HG02571 (cell line): ENCODE measurements around the gene TJP2.
A peak's percentile ranks its signal among the peaks of the same experiment; 100 is the strongest.

ENCODE experiments used
- ATAC-seq: cut with Tn5 transposase; IDR thresholded peaks from one replicate; pipeline ENCODE4 v1.9.1; 2021; ENCODE audit warnings: mild to moderate bottlenecking, moderate library complexity; ENCODE audit not compliant: unreplicated experiment

The TJP2 gene

GRCh38 chr9:69190086-69190862, 16.2 kb downstream of the TJP2 start:
- peak; percentile 69 for ATAC-seq

- no peak for ATAC-seq
Measured at GRCh38 chr9:69190863-69191181, 16.7 kb downstream of the TJP2 start.

- ATAC-seq = no peak
Measured at GRCh38 chr9:69191231-69191630, 17.2 kb downstream of the TJP2 start.

- no peak for ATAC-seq
Measured at GRCh38 chr9:69192214-69192613, 18.1 kb downstream of the TJP2 start.

- ATAC-seq = no peak
Measured at GRCh38 chr9:69193685-69194032, 19.6 kb downstream of the TJP2 start.

GRCh38 chr9:69194702-69195418, 20.8 kb downstream of the TJP2 start:
- ATAC-seq = no peak

GRCh38 chr9:69195668-69196067, 21.6 kb downstream of the TJP2 start:
- no peak for ATAC-seq

GRCh38 chr9:69197687-69198086, 23.6 kb downstream of the TJP2 start:
- no peak for ATAC-seq

GRCh38 chr9:69198521-69199220, 24.6 kb downstream of the TJP2 start:
- ATAC-seq = no peak

GRCh38 chr9:69199769-69200470, 25.8 kb downstream of the TJP2 start:
- ATAC-seq = no peak

- no peak for ATAC-seq
Measured at GRCh38 chr9:69202556-69202955, 28.5 kb downstream of the TJP2 start.

- ATAC-seq = no peak
Measured at GRCh38 chr9:69204326-69204725, 30.2 kb downstream of the TJP2 start.

- ATAC-seq = no peak
Measured at GRCh38 chr9:69204849-69205248, 30.8 kb downstream of the TJP2 start.

GRCh38 chr9:69206047-69206446, 32.0 kb downstream of the TJP2 start:
- no peak for ATAC-seq

- no peak for ATAC-seq
Measured at GRCh38 chr9:69207503-69207902, 33.4 kb downstream of the TJP2 start.

- no peak for ATAC-seq
Measured at GRCh38 chr9:69211424-69212036, 37.5 kb downstream of the TJP2 start.

- no peak for ATAC-seq
Measured at GRCh38 chr9:69213647-69214046, 39.6 kb downstream of the TJP2 start.

GRCh38 chr9:69214939-69215338, 40.9 kb downstream of the TJP2 start:
- ATAC-seq = no peak

- ATAC-seq = no peak
Measured at GRCh38 chr9:69215774-69216485, 41.9 kb downstream of the TJP2 start.

- ATAC-seq = no peak
Measured at GRCh38 chr9:69218166-69218565, 44.1 kb downstream of the TJP2 start.
